GM21619 (cell line): ENCODE results near the gene SDCCAG8.

ENCODE experiments used
- ATAC-seq: cut with Tn5 transposase; IDR thresholded peaks from one replicate; pipeline ENCODE4 v1.9.1; 2021; ENCODE audit not compliant: unreplicated experiment

SDCCAG8 gene

DNA sequence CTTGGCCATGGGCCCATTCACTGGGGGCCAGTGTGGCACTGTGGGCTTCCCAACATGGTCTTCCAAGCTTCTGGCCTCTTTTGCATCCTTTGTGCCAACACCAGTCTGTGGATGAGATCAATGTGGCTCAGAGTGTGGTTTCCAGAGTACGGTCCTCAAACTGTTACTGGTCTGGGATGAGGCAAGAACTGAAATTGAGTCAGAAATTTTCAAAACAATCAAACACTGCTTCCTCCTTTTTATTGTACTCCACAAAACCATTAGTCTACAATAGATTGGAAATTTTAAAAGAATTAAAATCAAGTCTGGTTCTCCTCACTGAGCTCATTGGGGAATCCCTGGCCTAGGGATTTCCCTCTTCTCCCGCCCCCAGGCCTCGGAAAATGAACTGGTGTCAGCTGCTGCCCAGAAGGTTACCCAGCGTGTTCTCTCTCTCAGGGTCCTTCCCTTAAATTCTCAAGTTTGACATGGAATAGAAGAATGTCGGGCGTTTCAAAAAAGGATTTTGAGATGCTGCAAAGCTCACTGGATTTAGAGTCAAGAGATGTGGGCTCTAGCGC lies 222.0 kb downstream of the SDCCAG8 start:
- ATAC-seq: no peak

DNA sequence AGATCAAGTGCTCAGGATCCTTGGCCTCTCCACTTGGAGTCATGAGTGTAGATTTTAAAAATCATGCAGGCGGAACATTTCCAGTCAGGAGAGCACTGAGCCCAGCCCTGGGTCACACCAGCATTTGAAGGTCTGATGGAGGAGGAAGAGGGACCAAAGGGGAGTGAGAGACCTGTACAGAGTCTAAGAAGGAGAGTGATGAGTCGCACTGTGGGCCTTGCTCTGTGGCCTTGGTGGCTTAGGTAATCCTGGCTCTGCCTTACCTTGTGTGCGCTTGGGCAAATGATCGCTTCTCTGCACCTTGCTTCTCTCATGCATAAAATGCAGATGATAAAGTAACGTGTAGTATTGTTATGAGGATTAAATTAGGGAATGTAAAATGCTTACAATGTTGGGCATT lies 225.3 kb downstream of the SDCCAG8 start:
- ATAC-seq: no peak

DNA sequence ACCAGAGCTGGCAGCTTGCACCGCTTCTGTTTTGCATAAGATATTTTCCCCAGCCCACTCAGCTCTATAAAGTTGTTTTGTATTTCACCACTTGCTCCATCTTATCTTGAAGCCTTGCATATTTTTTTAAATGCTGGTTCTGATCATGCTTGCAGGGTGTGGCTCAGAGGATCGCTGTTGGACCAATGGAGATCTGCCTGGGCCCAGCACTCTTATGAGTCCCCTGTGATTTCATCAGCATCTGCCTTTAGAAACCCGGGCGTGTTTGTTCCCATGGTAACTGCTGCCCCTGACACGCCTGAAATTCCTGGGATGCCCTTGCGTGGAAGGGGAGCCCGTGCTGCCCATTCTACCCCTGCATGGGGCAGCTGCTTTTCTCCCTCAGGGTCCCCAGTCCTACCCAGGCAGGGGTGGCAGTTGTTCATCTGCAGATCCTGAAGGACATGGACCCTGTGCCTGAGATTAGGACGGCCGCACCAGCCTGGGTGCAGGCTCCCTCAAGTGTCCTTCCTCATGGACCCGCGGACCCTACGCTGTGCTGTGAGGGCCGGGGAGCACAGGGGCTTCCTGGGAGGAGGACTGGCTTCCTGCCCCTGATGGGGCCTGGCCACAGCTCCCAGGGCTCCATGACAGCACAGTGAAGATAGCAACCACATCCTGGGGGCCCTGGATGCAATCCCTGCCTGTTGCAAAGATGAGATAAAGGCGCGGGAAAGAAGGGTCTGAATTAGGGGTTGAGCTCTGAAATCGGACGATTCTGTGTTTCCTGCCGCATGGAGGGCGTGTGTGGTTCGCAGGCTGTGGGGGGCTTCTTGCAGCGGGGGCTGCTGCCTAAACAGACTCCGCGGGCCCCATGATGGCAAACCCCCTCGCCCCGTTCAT lies 226.5 kb downstream of the SDCCAG8 start:
- ATAC-seq: no peak

DNA sequence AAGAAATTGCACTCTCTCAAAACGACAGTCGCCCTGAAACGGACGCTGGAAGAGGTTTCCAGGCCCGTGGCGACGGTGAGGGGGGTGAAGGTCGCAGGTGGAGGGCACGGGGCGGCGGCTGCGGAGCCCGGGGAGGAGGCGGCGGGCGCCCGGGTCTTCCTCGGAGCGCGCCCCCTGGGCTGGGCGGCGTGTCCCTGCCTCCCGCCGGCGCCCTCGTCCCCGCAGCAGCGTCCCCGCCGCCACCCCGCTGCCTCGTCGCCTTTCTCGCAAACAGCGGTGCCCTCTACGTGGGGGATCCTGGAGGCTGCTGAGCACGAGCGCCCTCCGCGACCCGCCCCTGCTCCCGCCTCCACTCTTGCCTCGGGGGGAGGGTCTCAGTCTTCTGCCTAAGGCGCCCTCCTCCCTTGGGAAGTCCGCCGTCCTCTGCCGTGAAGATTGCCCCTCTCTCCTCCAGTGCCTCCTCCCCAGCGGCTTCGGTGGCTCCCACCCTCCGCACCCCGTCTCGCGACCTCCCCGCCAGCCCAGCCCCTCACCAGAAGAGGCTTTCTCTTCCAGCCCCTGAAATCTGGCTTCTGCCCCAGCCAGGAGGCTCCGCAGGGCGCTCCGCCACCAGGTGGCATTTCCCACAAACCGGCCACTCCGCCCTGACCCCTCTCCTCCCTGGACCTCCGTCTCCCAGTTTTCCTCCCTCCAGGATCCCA lies 227.4 kb downstream of the SDCCAG8 start:
- no peak for ATAC-seq

DNA sequence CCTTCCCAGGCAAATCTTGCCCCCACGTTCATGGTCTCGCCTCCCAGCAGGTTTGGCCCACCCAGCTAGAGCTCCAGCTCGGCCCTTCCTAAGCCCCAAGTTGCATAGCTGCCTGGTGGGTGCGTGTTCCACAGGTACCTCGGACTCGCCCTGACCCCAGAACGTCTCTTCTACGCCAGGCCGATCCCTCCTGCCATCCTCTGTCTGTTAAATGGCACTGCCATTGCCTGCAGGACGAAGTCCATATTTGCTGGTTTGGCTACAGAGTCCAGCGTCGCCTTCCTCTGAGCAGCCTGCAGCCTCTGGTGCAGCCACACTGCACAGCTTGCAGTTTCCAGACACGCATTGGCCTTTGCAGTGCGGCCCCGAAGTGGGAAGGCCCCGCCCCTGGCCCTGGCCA lies 228.1 kb downstream of the SDCCAG8 start:
- no peak for ATAC-seq

DNA sequence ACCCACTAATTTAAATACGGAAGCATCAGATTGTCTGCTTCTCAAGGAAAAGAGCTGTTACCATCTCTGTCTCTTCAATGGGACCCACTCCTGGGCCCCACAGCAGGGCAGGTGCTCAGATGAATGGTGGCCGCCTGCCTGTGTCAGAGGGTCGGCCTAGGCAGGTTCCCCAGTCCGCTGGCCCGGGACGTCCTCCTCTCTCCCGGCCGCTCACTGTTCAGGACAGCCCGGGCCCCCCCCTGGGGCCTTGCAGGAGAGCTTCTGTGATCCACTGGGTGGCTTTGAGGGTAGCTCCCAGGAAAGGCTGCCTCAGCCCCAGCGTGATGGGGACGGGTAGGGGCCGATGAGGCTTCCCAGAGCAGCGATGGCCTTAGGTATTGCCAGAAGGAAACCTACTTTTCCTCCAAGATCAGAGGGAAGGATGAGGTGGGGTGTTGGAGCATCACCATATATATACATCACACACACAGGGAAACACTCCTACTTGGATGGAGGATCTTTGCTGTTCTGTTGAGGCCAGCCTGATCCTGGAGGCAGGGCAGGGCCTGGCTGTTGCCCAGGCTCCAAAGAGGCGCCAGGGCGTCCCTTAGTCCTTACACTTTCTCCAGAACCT lies 231.3 kb downstream of the SDCCAG8 start:
- ATAC-seq: no peak

DNA sequence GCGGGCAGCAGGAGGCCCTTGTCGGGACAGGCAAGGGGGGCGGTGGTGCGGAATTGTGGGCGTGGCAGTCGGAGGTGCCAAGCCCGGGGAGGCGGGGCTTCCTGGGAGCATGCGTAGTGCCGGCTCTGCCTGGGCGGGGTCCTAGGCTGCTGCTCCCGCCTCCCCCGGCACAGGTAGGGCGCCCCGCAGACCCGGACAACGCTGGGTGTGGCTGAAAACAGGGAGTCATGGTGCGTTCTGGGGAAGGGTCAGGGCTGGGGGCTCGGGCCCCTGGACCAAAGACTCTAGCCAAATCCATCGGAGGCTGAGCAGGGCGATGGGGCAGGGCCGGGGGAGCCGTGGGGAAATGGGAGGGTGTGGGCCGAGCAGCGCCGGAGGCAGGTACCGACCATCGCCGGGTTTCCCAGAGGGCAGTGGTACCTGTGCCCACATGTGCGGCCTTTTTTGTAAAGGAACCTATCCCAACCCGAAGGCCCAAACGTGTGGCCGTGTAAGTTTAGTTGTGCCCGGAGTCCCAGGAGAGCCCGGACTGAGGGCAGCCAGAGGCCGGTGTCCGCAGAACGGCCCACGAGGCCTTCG lies 231.9 kb downstream of the SDCCAG8 start:
- ATAC-seq: no peak

DNA sequence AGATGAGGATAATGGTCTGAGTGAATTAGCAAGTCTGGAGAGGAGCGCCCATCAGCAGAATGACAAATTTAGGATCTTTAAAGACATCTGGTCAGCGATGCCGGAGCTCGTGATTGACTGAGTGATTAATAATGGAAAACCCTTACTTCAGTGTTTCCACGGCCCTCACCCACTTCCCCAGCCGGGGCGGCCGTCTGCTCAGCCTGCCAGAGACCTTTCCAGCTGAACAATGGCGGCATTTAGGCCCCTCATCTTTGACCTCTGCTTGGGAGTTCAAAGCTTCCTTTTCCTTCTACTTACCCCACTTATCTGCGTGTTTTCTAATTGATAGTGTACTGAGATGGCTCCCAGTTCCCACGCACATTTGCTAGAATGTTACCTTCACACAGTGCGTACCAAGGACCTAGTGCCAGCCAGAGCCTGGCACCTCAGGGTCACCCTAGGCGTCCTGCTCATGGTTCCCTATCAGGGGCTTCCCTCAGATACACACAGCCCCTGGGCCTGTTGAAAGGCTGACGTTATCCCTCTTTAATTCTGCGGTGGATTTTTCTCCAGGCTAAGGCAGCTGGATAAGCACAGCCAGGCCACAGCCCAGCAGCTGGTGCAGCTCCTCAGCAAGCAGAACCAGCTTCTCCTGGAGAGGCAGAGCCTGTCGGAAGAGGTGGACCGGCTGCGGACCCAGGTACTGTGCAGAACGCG lies 232.8 kb downstream of the SDCCAG8 start:
- ATAC-seq: no peak

DNA sequence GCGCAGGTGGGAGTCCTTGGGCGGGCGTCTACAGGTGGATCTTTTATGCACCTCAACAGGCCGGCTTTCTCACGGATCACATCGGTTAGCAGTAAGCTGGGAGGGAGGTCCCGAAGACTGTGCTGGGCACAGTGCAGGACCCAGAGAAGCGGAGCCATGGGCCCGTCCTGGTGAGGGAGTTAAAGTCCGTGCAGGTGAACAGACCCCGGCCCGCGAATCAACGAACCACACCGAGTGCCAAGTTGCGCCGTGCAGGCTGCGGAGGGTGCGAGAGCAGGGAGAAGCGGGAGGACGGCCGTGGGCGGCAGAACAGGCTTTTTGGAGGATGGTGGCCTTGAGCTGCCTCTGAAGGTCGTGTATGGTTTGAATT lies 233.3 kb downstream of the SDCCAG8 start:
- ATAC-seq: no peak

DNA sequence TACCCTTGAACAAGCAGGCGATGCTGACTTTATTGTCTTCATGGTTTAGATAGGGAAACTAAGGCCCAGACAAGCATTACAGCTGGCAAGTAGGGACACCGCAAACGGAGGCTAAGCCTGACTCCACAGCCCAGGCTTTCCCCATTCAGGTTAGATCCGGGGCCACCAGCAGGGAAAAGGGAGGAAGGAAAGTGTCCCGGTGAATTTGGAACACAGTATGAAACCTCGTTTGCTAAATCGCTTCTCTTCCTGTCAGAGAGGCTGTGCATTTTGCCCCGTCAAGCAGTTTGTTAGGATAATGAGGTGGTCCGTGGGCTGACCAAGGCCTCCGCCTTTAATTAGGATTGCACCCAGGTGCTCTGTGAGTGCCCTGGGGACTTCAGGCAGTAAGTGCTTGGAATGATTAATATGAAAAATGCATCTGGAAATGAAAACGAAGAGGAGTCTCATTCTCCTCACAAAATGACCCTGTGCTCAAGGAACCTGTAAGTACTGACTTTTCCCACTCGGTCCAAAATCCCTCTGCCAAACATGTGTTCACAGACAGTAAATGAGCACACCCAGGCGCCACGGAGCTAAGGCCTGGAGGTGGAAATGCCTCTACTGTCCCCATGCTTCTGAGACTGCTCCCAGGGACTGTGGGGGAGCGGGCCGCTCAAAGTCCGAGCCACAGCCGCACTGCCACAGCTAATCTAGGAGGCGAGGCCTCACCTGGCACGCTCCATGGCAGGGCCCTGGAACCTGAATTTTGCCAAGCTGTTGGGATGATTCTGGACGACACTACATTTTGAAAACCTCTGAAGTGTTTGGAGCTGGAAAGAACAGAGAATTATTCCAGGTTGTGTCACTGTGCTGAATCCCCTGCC lies 234.1 kb downstream of the SDCCAG8 start:
- no peak for ATAC-seq

DNA sequence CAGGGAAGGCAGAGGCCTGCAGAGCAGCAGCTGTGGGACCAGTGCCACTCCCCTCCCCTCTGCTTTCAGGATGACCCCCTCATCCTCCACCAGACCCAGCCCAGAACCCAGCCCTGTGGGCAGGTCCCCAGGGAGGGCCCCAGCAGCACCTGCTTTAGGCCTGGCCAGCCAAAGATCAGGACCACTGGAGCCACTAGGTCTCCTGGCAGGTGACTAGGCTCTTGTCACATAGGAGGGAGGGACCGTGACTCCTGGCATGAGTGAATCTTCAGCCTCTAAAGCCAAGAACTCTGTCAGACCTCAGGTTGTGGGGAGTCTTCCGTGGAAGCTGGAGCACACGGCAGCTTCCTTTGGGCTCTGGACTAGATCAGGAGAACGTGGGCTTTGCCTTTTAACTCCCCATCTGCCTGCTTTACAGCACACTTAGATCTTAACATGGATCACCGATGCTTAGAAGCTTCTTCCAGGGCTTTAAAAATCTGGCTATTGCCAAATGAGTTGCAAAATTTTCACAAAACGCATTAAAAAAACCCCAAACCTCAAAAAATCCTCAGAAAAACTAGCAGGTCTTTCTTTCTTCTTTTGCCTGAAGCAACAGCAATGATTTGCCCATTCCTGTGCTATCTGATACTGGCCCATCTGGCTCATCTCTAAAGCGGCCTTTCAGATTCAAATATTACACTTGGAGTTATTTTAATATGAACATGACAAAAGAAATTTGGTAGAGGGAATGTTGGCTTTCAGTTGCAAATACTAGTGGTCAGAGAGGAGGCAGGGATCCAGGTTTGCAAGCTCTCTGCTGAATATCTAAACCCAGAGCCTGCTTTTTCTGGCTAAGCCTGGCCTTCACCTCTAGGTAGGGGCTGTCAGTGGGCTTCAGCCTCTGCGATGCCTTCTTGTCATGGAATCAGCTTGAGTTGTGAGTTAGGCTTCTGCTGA lies 235.2 kb downstream of the SDCCAG8 start:
- ATAC-seq: no peak

DNA sequence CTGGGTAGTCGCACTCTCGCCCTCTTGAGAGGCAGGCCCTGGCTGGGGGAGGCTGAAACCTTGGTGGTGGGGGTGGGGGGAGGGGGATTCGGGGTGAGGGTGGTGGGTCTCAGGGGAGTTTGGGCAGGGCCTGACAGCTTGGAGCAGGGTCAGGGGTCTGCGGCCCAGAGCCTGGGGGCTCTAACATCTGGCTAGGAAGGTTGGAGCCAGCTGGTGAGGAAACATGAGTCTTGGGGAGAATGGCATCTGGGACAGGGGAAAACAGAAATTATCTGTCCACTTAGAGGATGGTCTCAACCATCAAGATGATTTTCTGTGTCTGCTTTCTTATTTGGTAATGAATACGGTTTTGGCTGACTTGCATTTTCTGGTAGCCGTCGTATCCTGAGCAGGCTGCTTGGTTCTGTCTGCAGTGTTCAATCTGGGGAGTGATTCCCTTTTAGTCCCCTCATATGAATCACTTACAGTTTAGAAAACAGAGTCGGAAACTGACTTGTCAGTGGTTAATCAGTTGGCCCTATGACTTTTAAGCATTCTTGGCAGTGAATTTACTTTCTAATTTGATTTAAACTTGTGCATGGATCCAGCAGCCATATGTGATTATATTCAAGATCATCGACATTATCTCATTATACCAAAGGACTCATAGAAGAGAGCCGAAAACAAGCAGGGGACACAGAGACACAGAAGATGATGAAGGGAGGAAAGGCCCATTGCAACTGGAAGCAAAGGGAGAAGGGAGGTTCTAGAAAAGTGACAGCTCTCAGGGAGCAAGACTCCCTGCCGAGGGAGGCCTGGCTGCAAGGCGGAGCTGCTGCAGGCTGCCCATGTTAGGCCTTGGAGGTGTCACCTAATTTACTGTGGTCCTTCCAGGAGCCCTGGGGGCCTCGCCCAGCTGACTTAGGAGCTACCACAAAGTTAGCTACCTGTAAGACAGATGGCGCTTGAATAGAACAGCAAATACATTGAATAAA lies 237.6 kb downstream of the SDCCAG8 start:
- no peak for ATAC-seq

DNA sequence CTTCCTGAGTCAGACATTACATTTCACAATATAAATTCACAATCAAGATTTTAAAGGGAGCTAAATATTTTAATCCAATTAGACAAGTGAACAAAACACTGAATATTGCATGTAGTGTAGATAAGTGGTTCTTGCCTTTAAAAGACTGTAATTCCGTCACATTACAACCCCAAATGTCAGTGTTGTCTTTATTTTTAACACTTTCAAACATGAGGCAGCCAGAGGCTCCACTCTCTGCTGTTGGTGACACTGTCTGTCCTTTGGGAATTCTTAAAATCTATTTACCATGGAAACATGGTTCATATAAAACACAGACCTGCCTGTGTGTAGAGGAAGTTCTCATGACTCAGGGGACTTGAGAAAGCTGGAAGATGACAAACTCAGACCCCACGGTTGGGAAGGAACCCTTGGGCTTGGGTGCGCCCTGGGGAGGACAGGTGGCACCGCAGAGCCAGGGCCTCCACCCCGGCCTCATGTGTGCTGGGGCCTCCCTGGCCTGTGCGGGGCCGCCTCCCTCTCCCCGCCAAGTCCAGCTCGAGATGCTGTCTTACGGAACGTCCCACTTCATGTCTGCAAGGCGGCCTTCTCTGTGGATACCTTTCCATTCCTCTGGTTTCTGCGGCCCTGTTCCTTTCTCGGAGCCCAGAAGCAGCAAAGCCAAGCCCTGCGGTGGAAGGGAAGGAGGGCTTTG lies 239.0 kb downstream of the SDCCAG8 start:
- ATAC-seq: no peak

DNA sequence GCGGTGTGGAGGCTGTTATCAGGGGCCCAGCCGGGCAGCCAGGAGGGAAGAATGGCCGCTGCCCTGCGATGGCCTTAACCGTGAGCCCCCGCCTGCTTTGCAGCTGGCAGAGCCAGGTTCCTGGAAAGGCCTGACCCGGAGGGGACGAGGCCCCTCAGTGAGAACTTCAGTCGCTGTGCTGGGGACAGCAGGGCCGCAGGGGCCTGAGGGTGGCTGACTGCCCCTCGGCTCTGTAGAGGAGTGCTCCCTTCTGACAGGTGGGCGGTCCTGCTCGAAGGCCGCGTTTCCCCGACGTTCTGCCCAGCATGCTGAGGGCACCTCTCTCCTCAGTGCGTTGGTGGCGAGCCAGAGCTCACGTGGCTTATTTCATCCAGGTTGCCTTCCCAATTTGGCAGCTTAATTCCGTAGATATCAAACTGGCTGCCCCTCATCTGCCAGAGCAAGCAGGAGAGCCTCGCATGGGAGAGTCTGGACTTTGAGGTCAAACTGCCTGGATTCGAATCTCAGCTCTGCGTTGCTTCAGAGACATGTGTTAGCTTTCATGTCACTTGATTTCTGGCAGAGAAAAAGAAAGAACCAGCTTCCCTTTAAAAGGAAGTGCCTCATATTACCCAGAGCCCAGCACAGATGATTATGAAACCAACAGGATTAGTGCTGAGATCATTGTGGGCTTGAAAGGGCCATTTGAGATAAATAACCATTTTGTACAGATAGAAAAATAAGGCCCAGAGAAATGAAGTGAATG lies 239.8 kb downstream of the SDCCAG8 start:
- ATAC-seq: no peak

DNA sequence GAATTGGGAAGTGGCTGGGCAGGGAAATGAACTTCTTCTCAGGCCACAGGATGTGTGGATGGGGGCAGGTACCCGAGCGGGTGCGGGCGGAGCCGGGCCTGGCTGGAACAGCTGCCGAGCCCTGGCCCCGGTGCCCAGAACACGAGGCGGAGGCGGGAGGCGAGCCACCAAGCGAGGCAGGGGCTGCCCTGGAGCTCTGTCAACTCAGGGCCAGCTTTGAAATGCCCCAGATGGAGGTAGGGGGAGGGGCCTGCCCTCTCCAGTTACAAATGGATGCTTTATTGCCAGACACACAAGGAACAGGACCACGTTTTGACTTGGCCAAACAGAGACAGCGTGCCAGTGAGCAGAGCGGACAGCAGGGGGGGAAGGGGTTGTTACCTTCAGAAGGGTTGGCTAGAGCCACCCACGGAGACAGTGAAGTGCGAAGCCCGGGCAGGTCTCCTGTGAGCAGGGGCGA lies 240.4 kb downstream of the SDCCAG8 start:
- no peak for ATAC-seq

DNA sequence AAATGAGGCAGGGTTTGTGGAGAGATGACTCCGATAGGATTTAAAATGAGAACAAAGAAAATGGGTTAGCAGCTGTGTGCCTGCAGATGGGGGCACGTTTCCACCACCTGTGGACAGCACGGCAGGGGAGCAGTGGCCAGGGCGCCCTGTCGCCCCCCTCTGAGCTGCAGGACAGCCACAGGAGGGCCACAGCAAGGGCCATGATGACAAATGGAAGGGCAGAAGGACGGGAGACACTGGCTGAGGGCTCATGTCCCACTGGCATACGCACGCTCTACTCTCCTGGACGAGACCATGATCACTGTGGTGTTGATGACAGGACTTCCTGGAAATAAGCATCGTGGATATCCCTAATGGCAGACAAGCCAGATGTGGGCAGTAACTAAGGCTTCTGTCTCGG lies 241.0 kb downstream of the SDCCAG8 start:
- no peak for ATAC-seq
